GM23338 (cell line): ENCODE measurements around the gene JPH3. TPM values are rescaled to one million over a fixed set of nuclear protein-coding genes. Genes with fewer than 3 reads are reported as not detected.

Experiments used
- ATAC-seq: fragments of 200-7000 bp; cut with Tn5 transposase; 3 replicates; pipeline ENCODE4 v1.9.1; 2020
- DNase-seq: peaks from one replicate; pipeline ENCODE4 v3.0.0-alpha.2; 2015; ENCODE audit warnings: low spot score
- H2AFZ ChIP-seq: fragments of 200-600 bp; sonication (generic); 2 replicates; pipeline ENCODE4 v1.8.0; 2016; ENCODE audit warnings: antibody characterized with exemption, mild to moderate bottlenecking, moderate library complexity
- H3F3A ChIP-seq: fragments of 200-600 bp; sonication (generic); replicated peaks from 2 replicates; pipeline ENCODE4 v1.8.0; 2017; ENCODE audit warnings: antibody characterized with exemption, mixed run types, low read depth
- H3K27ac ChIP-seq: fragments of 200-600 bp; sonication (generic); 2 replicates; pipeline ENCODE4 v1.6.1; 2016; ENCODE audit warnings: low read depth
- H3K27me3 ChIP-seq: fragments of 200-600 bp; sonication (generic); 2 replicates; pipeline ENCODE4 v1.8.0; 2016; ENCODE audit warnings: mild to moderate bottlenecking, mixed run types, moderate library complexity; ENCODE audit not compliant: insufficient read depth
- H3K36me3 ChIP-seq: fragments of 200-600 bp; sonication (generic); 2 replicates; pipeline ENCODE4 v1.8.0; 2016; ENCODE audit warnings: mild to moderate bottlenecking; ENCODE audit not compliant: insufficient read depth
- H3K4me1 ChIP-seq: fragments of 200-600 bp; sonication (generic); 2 replicates; pipeline ENCODE4 v1.8.0; 2016; ENCODE audit warnings: mild to moderate bottlenecking, moderate library complexity; ENCODE audit not compliant: insufficient read depth
- H3K4me2 ChIP-seq: fragments of 200-600 bp; sonication (generic); 2 replicates; pipeline ENCODE4 v1.7.1; 2017; ENCODE audit warnings: mixed run types
- H3K4me3 ChIP-seq: fragments of 200-600 bp; sonication (generic); 2 replicates; pipeline ENCODE4 v1.6.1; 2016; ENCODE audit warnings: mixed run types
- H3K79me2 ChIP-seq: fragments of 200-600 bp; sonication (generic); replicated peaks from 2 replicates; pipeline ENCODE4 v1.8.0; 2017; ENCODE audit warnings: mild to moderate bottlenecking; ENCODE audit not compliant: insufficient read depth
- H3K9me2 ChIP-seq: fragments of 200-600 bp; sonication (generic); 2 replicates; pipeline ENCODE4 v1.8.0; 2017; ENCODE audit not compliant: insufficient read depth
- H4K20me1 ChIP-seq: fragments of 200-600 bp; sonication (generic); replicated peaks from 2 replicates; pipeline ENCODE4 v1.8.0; 2017; ENCODE audit warnings: mild to moderate bottlenecking; ENCODE audit not compliant: insufficient read depth
- H3K27ac Mint-ChIP-seq: 2 replicates; pipeline ENCODE4 v1.8.0; 2020; ENCODE audit warnings: inconsistent platforms, mild to moderate bottlenecking, moderate library complexity, mixed read lengths
- H3K27me3 Mint-ChIP-seq: 3 replicates; pipeline ENCODE4 v1.8.0; 2022; ENCODE audit warnings: low read depth, mild to moderate bottlenecking, moderate library complexity, mixed read lengths, inconsistent platforms; ENCODE audit not compliant: insufficient read depth, poor library complexity
- H3K36me3 Mint-ChIP-seq: 3 replicates; pipeline ENCODE4 v1.8.0; 2021; ENCODE audit warnings: low read depth, mild to moderate bottlenecking, inconsistent platforms, moderate library complexity, mixed read lengths
- H3K4me1 Mint-ChIP-seq: 3 replicates; pipeline ENCODE4 v1.8.0; 2020; ENCODE audit warnings: mild to moderate bottlenecking, inconsistent platforms, mixed read lengths
- H3K4me3 Mint-ChIP-seq: 3 replicates; pipeline ENCODE4 v1.8.0; 2021; ENCODE audit warnings: moderate library complexity, mild to moderate bottlenecking, inconsistent platforms, mixed read lengths
- H3K9me3 Mint-ChIP-seq: 3 replicates; pipeline ENCODE4 v1.8.0; 2020; ENCODE audit warnings: moderate library complexity, mild to moderate bottlenecking, inconsistent platforms, mixed read lengths
- CTCF ChIP-seq, 2 experiments: fragments of 200-600 bp in 1 of 2; sonication (generic) in 1 of 2; conservative IDR thresholded peaks; 2 replicates each; pipeline versions ENCODE4 v1.5.1 to v1.6.1; 2016 to 2017; ENCODE audit warnings: antibody characterized with exemption in 2 of 2, low read depth in 2 of 2, mild to moderate bottlenecking in 2 of 2, moderate library complexity in 1 of 2
- ETS1 ChIP-seq: IDR thresholded peaks from 2 replicates; pipeline ENCODE4 v1.6.1; 2016; ENCODE audit warnings: antibody characterized with exemption
- EZH2phosphoT487 ChIP-seq: fragments of 200-600 bp; sonication (generic); IDR thresholded peaks from one replicate; pipeline ENCODE4 v1.8.1; 2018; ENCODE audit warnings: antibody characterized with exemption; ENCODE audit not compliant: unreplicated experiment
- JUNB ChIP-seq: IDR thresholded peaks from one replicate; pipeline ENCODE4 v1.6.1; 2016; ENCODE audit warnings: antibody characterized with exemption; ENCODE audit not compliant: unreplicated experiment
- NANOG ChIP-seq: IDR thresholded peaks from 2 replicates; pipeline ENCODE4 v1.6.1; 2016; ENCODE audit warnings: antibody characterized with exemption, borderline replicate concordance
- POLR2AphosphoS5 ChIP-seq: IDR thresholded peaks from 2 replicates; pipeline ENCODE4 v1.6.1; 2016; ENCODE audit warnings: antibody characterized with exemption, low read depth
- STAT1 ChIP-seq: IDR thresholded peaks from one replicate; pipeline ENCODE4 v1.6.1; 2016; ENCODE audit warnings: antibody characterized with exemption; ENCODE audit not compliant: unreplicated experiment
- ZNF114 ChIP-seq: fragments of 250-450 bp; sonication (Bioruptor Pico); IDR thresholded peaks from 2 replicates; pipeline ENCODE4 v1.5.0; 2020; ENCODE audit warnings: mild to moderate bottlenecking, moderate library complexity
- ZNF331 ChIP-seq: fragments of 250-450 bp; sonication (Bioruptor Pico); IDR thresholded peaks from 2 replicates; pipeline ENCODE4 v1.5.0; 2020; ENCODE audit warnings: low read depth, mild to moderate bottlenecking, moderate library complexity
- ZNF462 ChIP-seq: fragments of 250-450 bp; sonication (Bioruptor Pico); IDR thresholded peaks from 2 replicates; pipeline ENCODE4 v1.5.0; 2020; ENCODE audit warnings: mild to moderate bottlenecking, moderate library complexity
- polyA plus RNA-seq: library from polyadenylated mRNA; unstranded; fragments of >200 nt; fragmentation: Nextera tagmentation; extraction: Ambion mirVana; gene quantifications from 2 replicates; pipeline ENCODE4 v1.2.1, GENCODE V29; 2016
- total RNA-seq: library from RNA; depleted of rRNA; stranded (reverse); fragments of >200 nt; shearing (Covaris generic); gene quantifications from 2 replicates; pipeline ENCODE4 v1.2.3, GENCODE V29; 2014

The JPH3 gene
- total and polyA plus RNA-seq, 2 experiments from 2014 or later, result 8.4 to 38.3 TPM

GRCh38 chr16:87597324-87597830 lies 4.9 kb upstream of the JPH3 start (continued):
- TF ChIP-seq CTCF (conservative IDR thresholded peaks at IDR 0.05; ENCODE audit: low read depth in 2 of 2), result no peak
- no peak for TF ChIP-seq NANOG

- no peak overlapping the region for H3K27ac ChIP-seq
- H3K27me3 Mint-ChIP-seq, result peaks cover 20% of the 10 kb centered on the region
- TF ChIP-seq ETS1 (no peak), STAT1 (no peak), POLR2AphosphoS5 (no peak), ZNF114 (CRISPR knock-in tag) (no peak), NANOG (no peak), EZH2phosphoT487 (no peak), ZNF462 (CRISPR knock-in tag) (no peak), CTCF (conservative IDR thresholded peaks at IDR 0.05; ENCODE audit: low read depth in 2 of 2) (no peak), JUNB (no peak), ZNF331 (CRISPR knock-in tag) (no peak)
These were observed 3.9 kb upstream of the JPH3 start for GRCh38 chr16:87598431-87598830.

More at GRCh38 chr16:87598431-87598830, 3.9 kb upstream of the JPH3 start:
- H3K4me1 ChIP-seq, result peaks cover 7% of the 10 kb centered on the region
- H3F3A ChIP-seq, result 0 out of 2 replicates have a peak, but pooled peaks cover 4% of the 10 kb centered on the region
- Mint-ChIP-seq H3K4me3 (no peak overlapping the region), H3K27ac (no peak overlapping the region), H3K9me3 (no peaks in the 10 kb centered on the region), H3K4me1 (peaks cover 13% of the 10 kb centered on the region), H3K36me3 (no peaks in the 10 kb centered on the region; the same call in 2 of the 3 replicates)
- no peak for DNase-seq
- no peak overlapping the region for H2AFZ ChIP-seq
- no peak overlapping the region for H3K4me3 ChIP-seq
- H3K4me2 ChIP-seq, result no peak overlapping the region
- H3K36me3 ChIP-seq, result no peaks in the 10 kb centered on the region
- peaks cover 12% of the 10 kb centered on the region; the same call in 1 of the 2 replicates for H3K9me2 ChIP-seq
- no peaks in the 10 kb centered on the region for H3K27me3 ChIP-seq
- no peaks in the 10 kb centered on the region for H3K79me2 ChIP-seq
- ATAC-seq, result no peak
- no peaks in the 10 kb centered on the region for H4K20me1 ChIP-seq
